Melanocyte of skin (primary cell): Measurements from ENCODE around the gene TSHR. TPM values are rescaled to one million over a fixed set of nuclear protein-coding genes. Genes with fewer than 3 reads are reported as not detected.

Experiments
- total RNA-seq, 2 donors: library from RNA; depleted of rRNA; stranded (reverse); fragments of >200 nt; gene quantifications; 2 replicates each; pipeline ENCODE4 v1.2.3, GENCODE V29; 2012

The TSHR gene
- total RNA-seq = not detected

GRCh38 chr14:80955416-80955941 lies at the start of gene TSHR:
Gene TSHR, plus strand, starts transcription at chr14:80955621. Its CDS starts 60 bp downstream, at chr14:80955681.

GRCh38 chr14:80941241-80942185 lies 13.9 kb upstream of the TSHR start, which contains the start of gene CEP128:
Gene CEP128, minus strand, starts transcription at chr14:80941738.

Other genes starting within 250 kb of the TSHR start
- gene CEP128, start 13.9 kb upstream of the TSHR start, total RNA-seq = 10 to 100 TPM in 1 of 2 donors, 1 to 10 TPM in 1; 7.2 to 12.7 TPM